HepG2 (cell line): Measurements from ENCODE around the gene KIF5B. TPM values are rescaled to one million over a fixed set of nuclear protein-coding genes. Genes with fewer than 3 reads are reported as not detected.
A peak's percentile ranks its signal among the peaks of the same experiment; 100 is the strongest.

ENCODE experiments used
- ATAC-seq: fragments of 200-7000 bp; cut with Tn5 transposase; 3 replicates; pipeline ENCODE4 v1.9.1; 2020; ENCODE audit warnings: mild to moderate bottlenecking, moderate library complexity
- BruUV-seq: library from RNA; stranded (reverse); fragments of 400-500 nt; replicated peaks from 2 replicates; lab custom pipeline; 2021; lab: Mats Ljungman, UMichigan
- CTCF ChIA-PET: fragments of 300-600 bp; formaldehyde crosslinking; extraction: SDS; loops from one replicate; lab custom pipeline; 2021; ENCODE audit warnings: low total read pairs, inconsistent platforms, low intra/inter-chr PET ratio; lab: Yijun Ruan, JAX
- POLR2A ChIA-PET: fragments of 350-600 bp; sonication (Branson Sonifier 250); formaldehyde crosslinking; loops from one replicate; lab custom pipeline; 2020; ENCODE audit warnings: antibody characterized with exemption, inconsistent platforms; lab: Yijun Ruan, JAX
- DNase-seq: peaks from one replicate; pipeline ENCODE4 v3.0.0-alpha.2; 2015; ENCODE audit warnings: low spot score
- FAIRE-seq: peaks from 3 replicates; lab custom pipeline; 2011; peaks lifted over from hg19 to GRCh38; lab: Jason Lieb, UNC
- H2AFZ ChIP-seq: one replicate; pipeline ENCODE4 v1.6.1; 2011; ENCODE audit warnings: low read length, inconsistent platforms
- H3K27ac ChIP-seq: fragments of 300-600 bp; 3 replicates; pipeline ENCODE4 v1.8.0; 2011; ENCODE audit warnings: mixed run types, mild to moderate bottlenecking, mixed read lengths, low read length, inconsistent platforms; ENCODE audit not compliant: insufficient read depth; ENCODE audit errors: extremely low read length
- H3K27me3 ChIP-seq, 2 experiments: fragments of 200-600 bp in 1 of 2; 2 replicates in 1 of 2; 3 replicates in 1 of 2; pipeline versions ENCODE4 v1.6.0 to v1.8.0; 2011; ENCODE audit warnings: low read length in 2 of 2, mild to moderate bottlenecking in 2 of 2, moderate library complexity in 2 of 2, inconsistent platforms in 1 of 2; ENCODE audit not compliant: insufficient read depth in 2 of 2, control insufficient read depth in 1 of 2
- H3K36me3 ChIP-seq, 2 experiments: fragments of 200-600 bp in 1 of 2; replicated peaks in 1 of 2; 2 replicates in 1 of 2; 3 replicates in 1 of 2; pipeline versions ENCODE4 v1.5.1 to v1.8.0; 2011; ENCODE audit warnings: low read length in 2 of 2, inconsistent platforms in 1 of 2; ENCODE audit not compliant: insufficient read depth in 2 of 2, control insufficient read depth in 1 of 2
- H3K4me1 ChIP-seq: 2 replicates; pipeline ENCODE4 v1.5.1; 2012; ENCODE audit warnings: low read length, inconsistent platforms; ENCODE audit not compliant: insufficient read depth
- H3K4me2 ChIP-seq: 2 replicates; pipeline ENCODE4 v1.6.0; 2011; ENCODE audit warnings: low read depth, low read length, inconsistent platforms
- H3K4me3 ChIP-seq, 3 experiments: fragments of 200-600 bp in 1 of 3; sonication (generic), shearing (Covaris generic) in 1 of 3; replicated peaks in 1 of 3; 2 replicates each; pipeline ENCODE4 v1.5.1; 2011 to 2016; ENCODE audit warnings: low read length in 3 of 3, inconsistent platforms in 2 of 3, low read depth in 2 of 3, mild to moderate bottlenecking in 2 of 3, control low read depth in 1 of 3, mixed read lengths in 1 of 3; ENCODE audit not compliant: insufficient read depth in 1 of 3
- H3K79me2 ChIP-seq: one replicate; pipeline ENCODE4 v1.6.1; 2011; ENCODE audit warnings: low read length, inconsistent platforms; ENCODE audit not compliant: insufficient read depth
- H3K9ac ChIP-seq: 2 replicates; pipeline ENCODE4 v1.6.0; 2011; ENCODE audit warnings: mild to moderate bottlenecking, low read depth, low read length, inconsistent platforms; ENCODE audit not compliant: insufficient read depth
- H3K9me3 ChIP-seq: 2 replicates; pipeline ENCODE4 v1.5.1; 2012; ENCODE audit warnings: mild to moderate bottlenecking, low read length
- H4K20me1 ChIP-seq: 2 replicates; pipeline ENCODE4 v1.6.0; 2011; ENCODE audit warnings: inconsistent platforms, mild to moderate bottlenecking, low read length, moderate library complexity; ENCODE audit not compliant: insufficient read depth
- ATF7-NPFF ChIP-seq: sonication (generic); formaldehyde crosslinking; IDR thresholded peaks from 2 replicates; pipeline ENCODE4 v1.8.1; 2023; ENCODE audit warnings: mild to moderate bottlenecking, low read depth, missing genetic modification reagents, moderate library complexity
- CBX1 ChIP-seq: IDR thresholded peaks from one replicate; pipeline ENCODE4 v1.6.1; 2016; ENCODE audit warnings: antibody characterized with exemption, low read depth
- FOXJ3 ChIP-seq: sonication (generic); formaldehyde crosslinking; IDR thresholded peaks from 2 replicates; pipeline ENCODE4 v1.4.0; 2020; ENCODE audit warnings: missing genetic modification reagents, mild to moderate bottlenecking, borderline replicate concordance
- HCFC1 ChIP-seq: fragments of 150-350 bp; IDR thresholded peaks from 2 replicates; pipeline ENCODE4 v1.6.1; 2014; ENCODE audit warnings: low read depth, low read length
- MYC ChIP-seq: sonication (generic); formaldehyde crosslinking; IDR thresholded peaks from 2 replicates; pipeline ENCODE4 v1.9.0; 2021; ENCODE audit warnings: missing genetic modification reagents, borderline replicate concordance
- PAXIP1 ChIP-seq: sonication (generic); formaldehyde crosslinking; conservative IDR thresholded peaks from 2 replicates; pipeline ENCODE4 v1.4.0; 2020; ENCODE audit warnings: mild to moderate bottlenecking, missing genetic modification reagents, moderate library complexity
- POLR2AphosphoS5 ChIP-seq: IDR thresholded peaks from 2 replicates; pipeline ENCODE4 v1.6.1; 2012; ENCODE audit warnings: low read depth, low read length
- POLR2G ChIP-seq: fragments of 200-400 bp; formaldehyde crosslinking; IDR thresholded peaks from 2 replicates; pipeline ENCODE4 v1.6.1; 2018; ENCODE audit warnings: mild to moderate bottlenecking, low read depth, low read length, moderate library complexity
- RBFOX2 ChIP-seq: fragments of 200-400 bp; formaldehyde crosslinking; IDR thresholded peaks from 2 replicates; pipeline ENCODE4 v1.6.1; 2017; ENCODE audit warnings: low read depth, mild to moderate bottlenecking, low read length
- SETDB1 ChIP-seq: sonication (generic); formaldehyde crosslinking; IDR thresholded peaks from 2 replicates; pipeline ENCODE4 v1.5.1; 2020; ENCODE audit warnings: missing genetic modification reagents, mild to moderate bottlenecking, borderline replicate concordance
- ZMAT5 ChIP-seq: sonication (generic); formaldehyde crosslinking; IDR thresholded peaks from 2 replicates; pipeline ENCODE4 v1.5.0; 2020; ENCODE audit warnings: mild to moderate bottlenecking, low read depth, missing genetic modification reagents, borderline replicate concordance
- ZNF431 ChIP-seq: sonication (generic); formaldehyde crosslinking; IDR thresholded peaks from 2 replicates; pipeline ENCODE4 v1.9.0; 2022; ENCODE audit warnings: missing genetic modification reagents, low read depth, mild to moderate bottlenecking, borderline replicate concordance
- ZNF546 ChIP-seq: sonication (generic); formaldehyde crosslinking; conservative IDR thresholded peaks from 2 replicates; pipeline ENCODE4 v1.8.1; 2023; ENCODE audit warnings: mild to moderate bottlenecking, missing genetic modification reagents
- ZNF619 ChIP-seq: sonication (generic); formaldehyde crosslinking; IDR thresholded peaks from 2 replicates; pipeline ENCODE4 v1.4.0; 2020; ENCODE audit warnings: mild to moderate bottlenecking, missing genetic modification reagents
- ZNF687 ChIP-seq: sonication (generic); formaldehyde crosslinking; IDR thresholded peaks from 2 replicates; pipeline ENCODE4 v1.5.1; 2020; ENCODE audit warnings: mild to moderate bottlenecking, missing genetic modification reagents, moderate library complexity
- WGBS: methylation state at CpG from one replicate; pipeline ENCODE4 v1.1.6; 2017; ENCODE audit warnings: low lambda C conversion rate; 5-methylcytosine and 5-hydroxymethylcytosine counted together
- in situ Hi-C: cut with HindIII; loops from 2 replicates; pipeline ENCODE4 v1.10.0; 2017; ENCODE audit warnings: low pct_unique_long_range_greater_than_20kb; ENCODE audit not compliant: extremely low pct_ligation_motif_present
- intact Hi-C: fragments of 100-400 bp; cut with micrococcal nuclease; formaldehyde crosslinking; loops from one replicate; pipeline ENCODE4 v1.10.0; 2022; ENCODE audit not compliant: unreplicated experiment
- polyA plus RNA-seq, 8 experiments: library from polyadenylated mRNA; depleted of rRNA in 3 of 8; stranded (reverse) in 7 of 8; unstranded in 1 of 8; fragments of >200 nt; fragmentation: Illumina TruSeq in 4 of 8; extraction: Trizol in 4 of 8; gene quantifications; 2 replicates each; pipeline versions ENCODE4 v1.2.1 to v1.2.3, GENCODE V29; 2011 to 2016; ENCODE audit warnings: low read depth in 4 of 8, missing spikeins in 1 of 8, mixed read lengths in 1 of 8; ENCODE audit not compliant: insufficient read depth in 1 of 8
- total RNA-seq, 5 experiments: library from RNA; depleted of rRNA; stranded (reverse); fragments of >200 nt; fragmentation: Illumina TruSeq; extraction: Trizol; gene quantifications; 2 replicates each; pipeline ENCODE4 v1.2.3, GENCODE V29; 2016; ENCODE audit warnings: low read depth in 1 of 5

The KIF5B gene
- total and polyA plus RNA-seq, 2 of the 13 experiments (the other 11 are each of a cell fraction or from before 2014, with no cell fraction given) = 34.3 to 133 TPM

GRCh38 chr10:32060347-32060746 is 4.1 kb upstream of the KIF5B start (continued):
- no peak for TF ChIP-seq SETDB1 (CRISPR knock-in tag)

GRCh38 chr10:32059472-32059871 is 3.2 kb upstream of the KIF5B start:
- Histone ChIP-seq H3K4me1 (peaks cover 49% of the 10 kb centered on the region), H3K4me2 (peak overlapping the region; percentile 76), H3K27me3 (no peaks in the 10 kb centered on the region; a peak in 1 of 5 replicates), H3K27ac (peak overlapping the region; percentile 70), H3K9me3 (no peaks in the 10 kb centered on the region), H3K4me3 (peak overlapping the region in 2 of 3 experiments; percentile 11 to 36; a peak in 2 of 6 replicates), H3K79me2 (peaks cover 23% of the 10 kb centered on the region), H3K9ac (0 out of 2 replicates have a peak overlapping the region, but pooled peaks have one; percentile 34), H2AFZ (no peak overlapping the region), H3K36me3 (no peaks in the 10 kb centered on the region), H4K20me1 (peaks cover 10% of the 10 kb centered on the region)
- peak; percentile 68 for ATAC-seq
- peak; percentile 72 for FAIRE-seq
- 6% methylated on average over 3 of the region's 3 CpGs for WGBS
- ChIA-PET CTCF (no interaction called here), POLR2A (interaction anchor here (0.8 to 1.5 kb wide), 5 partner anchors 33 to 83 kb away, joined by 3 to 6 read pairs (median 4); no protein-coding TSS in a partner anchor)
- no TSS peak for BruUV-seq
- intact Hi-C loops (loop anchor here (5.0 to 10.0 kb wide), 2 partner anchors 85 to 133 kb away; no protein-coding TSS in a partner anchor), in situ Hi-C loops (loop anchor here (5.0 kb wide), 1 partner anchor 63 kb away; no protein-coding TSS in a partner anchor)
- DNase-seq = peak; percentile 87
- TF ChIP-seq POLR2AphosphoS5 = no peak
- TF ChIP-seq FOXJ3 (CRISPR knock-in tag) = peak; percentile 86; the same call in 1 of the 2 replicates
- TF ChIP-seq RBFOX2 = no peak
- TF ChIP-seq ZNF619 = no peak
- TF ChIP-seq ZNF687 (CRISPR knock-in tag) = no peak
- no peak for TF ChIP-seq ZMAT5
- no peak for TF ChIP-seq ATF7-NPFF (CRISPR knock-in tag)
- no peak for TF ChIP-seq POLR2G
- TF ChIP-seq HCFC1 = no peak
- no peak for TF ChIP-seq CBX1
- TF ChIP-seq PAXIP1 (CRISPR knock-in tag) = peak; percentile 93
- TF ChIP-seq MYC (CRISPR knock-in tag) = no peak
- no peak for TF ChIP-seq ZNF431 (CRISPR knock-in tag)
- no peak for TF ChIP-seq ZNF546 (CRISPR knock-in tag)
